ENCODE data around the gene RYR2. TPM values are rescaled to one million over a fixed set of nuclear protein-coding genes. Genes with fewer than 3 reads are reported as not detected.

RYR2 gene
- total RNA-seq, 2 donors from 2014 or later = 59.0 to 75.9 TPM

- TF ChIP-seq, protein P1, sequence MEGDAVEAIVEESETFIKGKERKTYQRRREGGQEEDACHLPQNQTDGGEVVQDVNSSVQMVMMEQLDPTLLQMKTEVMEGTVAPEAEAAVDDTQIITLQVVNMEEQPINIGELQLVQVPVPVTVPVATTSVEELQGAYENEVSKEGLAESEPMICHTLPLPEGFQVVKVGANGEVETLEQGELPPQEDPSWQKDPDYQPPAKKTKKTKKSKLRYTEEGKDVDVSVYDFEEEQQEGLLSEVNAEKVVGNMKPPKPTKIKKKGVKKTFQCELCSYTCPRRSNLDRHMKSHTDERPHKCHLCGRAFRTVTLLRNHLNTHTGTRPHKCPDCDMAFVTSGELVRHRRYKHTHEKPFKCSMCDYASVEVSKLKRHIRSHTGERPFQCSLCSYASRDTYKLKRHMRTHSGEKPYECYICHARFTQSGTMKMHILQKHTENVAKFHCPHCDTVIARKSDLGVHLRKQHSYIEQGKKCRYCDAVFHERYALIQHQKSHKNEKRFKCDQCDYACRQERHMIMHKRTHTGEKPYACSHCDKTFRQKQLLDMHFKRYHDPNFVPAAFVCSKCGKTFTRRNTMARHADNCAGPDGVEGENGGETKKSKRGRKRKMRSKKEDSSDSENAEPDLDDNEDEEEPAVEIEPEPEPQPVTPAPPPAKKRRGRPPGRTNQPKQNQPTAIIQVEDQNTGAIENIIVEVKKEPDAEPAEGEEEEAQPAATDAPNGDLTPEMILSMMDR (IDR thresholded peaks at IDR 0.05) = no peak
Measured at GRCh38 chr1:237134929-237135328, 92.9 kb downstream of the RYR2 start.

GRCh38 chr1:237138551-237138950, 96.6 kb downstream of the RYR2 start:
- no peak for DNase-seq (ENCODE audit: low spot score)
- no peak overlapping the region for H3K27ac ChIP-seq
- TF ChIP-seq, protein P1 (IDR thresholded peaks at IDR 0.05) = no peak
- no peaks in the 10 kb centered on the region for H3K9me3 ChIP-seq
- no peak overlapping the region for H3K4me3 ChIP-seq
- H3K27me3 ChIP-seq (replicated peaks; ENCODE audit: insufficient read depth) = no peaks in the 10 kb centered on the region
- no peak for ATAC-seq (ENCODE audit: insufficient number of reproducible peaks, low FRiP score, low read depth)
- H3K36me3 ChIP-seq = no peaks in the 10 kb centered on the region
- H3K4me1 ChIP-seq (ENCODE audit: control insufficient read depth in 1 of 2, low read depth in 2 of 2) = peaks cover 2 to 23% of the 10 kb centered on the region in 2 donors

More at GRCh38 chr1:237134929-237135328, 92.9 kb downstream of the RYR2 start:
- Histone ChIP-seq H3K4me3 (no peak overlapping the region), H3K27ac (no peak overlapping the region), H3K36me3 (no peaks in the 10 kb centered on the region), H3K9me3 (peaks cover 10% of the 10 kb centered on the region), H3K27me3 (replicated peaks; ENCODE audit: insufficient read depth) (no peaks in the 10 kb centered on the region), H3K4me1 (ENCODE audit: control insufficient read depth in 1 of 2, low read depth in 2 of 2) (no peaks in the 10 kb centered on the region)
- no peak for ATAC-seq (ENCODE audit: insufficient number of reproducible peaks, low FRiP score, low read depth)
- DNase-seq (ENCODE audit: low spot score) = no peak

GRCh38 chr1:237139732-237140131, 97.7 kb downstream of the RYR2 start:
- DNase-seq (ENCODE audit: low spot score) = no peak
- TF ChIP-seq, protein P1 (IDR thresholded peaks at IDR 0.05) = no peak
- H3K4me3 ChIP-seq = no peak overlapping the region
- no peaks in the 10 kb centered on the region for H3K36me3 ChIP-seq
- peaks cover 2 to 30% of the 10 kb centered on the region in 2 donors for H3K4me1 ChIP-seq (ENCODE audit: control insufficient read depth in 1 of 2, low read depth in 2 of 2)
- ATAC-seq (ENCODE audit: insufficient number of reproducible peaks, low FRiP score, low read depth) = no peak
- no peaks in the 10 kb centered on the region for H3K9me3 ChIP-seq
- no peaks in the 10 kb centered on the region for H3K27me3 ChIP-seq (replicated peaks; ENCODE audit: insufficient read depth)
- H3K27ac ChIP-seq = no peak overlapping the region

GRCh38 chr1:237140986-237141385, 99.0 kb downstream of the RYR2 start:
- H3K4me3 ChIP-seq = no peak overlapping the region
- H3K27me3 ChIP-seq (replicated peaks; ENCODE audit: insufficient read depth) = no peaks in the 10 kb centered on the region
- no peaks in the 10 kb centered on the region for H3K36me3 ChIP-seq
- DNase-seq (ENCODE audit: low spot score) (no peak), ATAC-seq (ENCODE audit: insufficient number of reproducible peaks, low FRiP score, low read depth) (no peak)
- no peaks in the 10 kb centered on the region for H3K9me3 ChIP-seq
- TF ChIP-seq, protein P1 (IDR thresholded peaks at IDR 0.05) = no peak
- H3K27ac ChIP-seq = peak overlapping the region in 1 of 2 donors; percentile 18
- H3K4me1 ChIP-seq (ENCODE audit: control insufficient read depth in 1 of 2, low read depth in 2 of 2) = peaks cover 8 to 39% of the 10 kb centered on the region in 2 donors

DNA sequence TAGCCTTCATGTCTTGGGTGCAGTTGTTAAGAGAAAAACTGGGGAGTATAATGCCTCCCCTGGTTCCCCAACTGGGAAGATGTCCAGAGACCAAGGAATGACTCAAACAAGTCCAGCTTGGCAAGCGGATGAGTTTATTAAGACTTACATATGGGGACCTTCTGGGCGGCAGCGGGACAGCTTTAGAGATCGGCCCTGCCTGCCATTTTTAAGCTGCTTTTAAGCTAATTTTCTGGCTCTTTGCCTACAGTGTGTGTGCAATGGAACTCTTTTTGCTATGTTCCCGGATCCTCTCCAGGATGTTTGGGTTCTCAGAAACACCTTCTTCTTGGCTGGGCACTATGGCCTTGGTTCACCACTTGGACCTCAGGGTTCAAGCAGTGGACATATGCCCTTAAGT, 99.5 kb downstream of the RYR2 start:
- Histone ChIP-seq H3K4me3 (no peak overlapping the region), H3K27me3 (replicated peaks; ENCODE audit: insufficient read depth) (no peaks in the 10 kb centered on the region), H3K4me1 (ENCODE audit: control insufficient read depth in 1 of 2, low read depth in 2 of 2) (peaks cover 8 to 44% of the 10 kb centered on the region in 2 donors), H3K27ac (peak overlapping the region; percentile 18 to 62), H3K36me3 (no peaks in the 10 kb centered on the region), H3K9me3 (no peaks in the 10 kb centered on the region)
- TF ChIP-seq, protein P1 (IDR thresholded peaks at IDR 0.05) = no peak
- ATAC-seq (ENCODE audit: insufficient number of reproducible peaks, low FRiP score, low read depth) (no peak), DNase-seq (ENCODE audit: low spot score) (no peak)
